HepG2 (cell line): ENCODE measurements around the gene IQGAP3. TPM values are rescaled to one million over a fixed set of nuclear protein-coding genes. Genes with fewer than 3 reads are reported as not detected.

ENCODE experiments used
- ATAC-seq: fragments of 200-7000 bp; cut with Tn5 transposase; 3 replicates; pipeline ENCODE4 v1.9.1; 2020; ENCODE audit warnings: mild to moderate bottlenecking, moderate library complexity
- BruUV-seq: library from RNA; stranded (reverse); fragments of 400-500 nt; replicated peaks from 2 replicates; lab custom pipeline; 2021; lab: Mats Ljungman, UMichigan
- CTCF ChIA-PET: fragments of 300-600 bp; formaldehyde crosslinking; extraction: SDS; loops from one replicate; lab custom pipeline; 2021; ENCODE audit warnings: low total read pairs, inconsistent platforms, low intra/inter-chr PET ratio; lab: Yijun Ruan, JAX
- POLR2A ChIA-PET: fragments of 350-600 bp; sonication (Branson Sonifier 250); formaldehyde crosslinking; loops from one replicate; lab custom pipeline; 2020; ENCODE audit warnings: antibody characterized with exemption, inconsistent platforms; lab: Yijun Ruan, JAX
- DNase-seq: peaks from one replicate; pipeline ENCODE4 v3.0.0-alpha.2; 2015; ENCODE audit warnings: low spot score
- FAIRE-seq: peaks from 3 replicates; lab custom pipeline; 2011; peaks lifted over from hg19 to GRCh38; lab: Jason Lieb, UNC
- H2AFZ ChIP-seq: one replicate; pipeline ENCODE4 v1.6.1; 2011; ENCODE audit warnings: low read length, inconsistent platforms
- H3K27ac ChIP-seq: fragments of 300-600 bp; 3 replicates; pipeline ENCODE4 v1.8.0; 2011; ENCODE audit warnings: mixed run types, mild to moderate bottlenecking, mixed read lengths, low read length, inconsistent platforms; ENCODE audit not compliant: insufficient read depth; ENCODE audit errors: extremely low read length
- H3K27me3 ChIP-seq, 2 experiments: fragments of 200-600 bp in 1 of 2; 2 replicates in 1 of 2; 3 replicates in 1 of 2; pipeline versions ENCODE4 v1.6.0 to v1.8.0; 2011; ENCODE audit warnings: low read length in 2 of 2, mild to moderate bottlenecking in 2 of 2, moderate library complexity in 2 of 2, inconsistent platforms in 1 of 2; ENCODE audit not compliant: insufficient read depth in 2 of 2, control insufficient read depth in 1 of 2
- H3K36me3 ChIP-seq, 2 experiments: fragments of 200-600 bp in 1 of 2; replicated peaks in 1 of 2; 2 replicates in 1 of 2; 3 replicates in 1 of 2; pipeline versions ENCODE4 v1.5.1 to v1.8.0; 2011; ENCODE audit warnings: low read length in 2 of 2, inconsistent platforms in 1 of 2; ENCODE audit not compliant: insufficient read depth in 2 of 2, control insufficient read depth in 1 of 2
- H3K4me1 ChIP-seq: 2 replicates; pipeline ENCODE4 v1.5.1; 2012; ENCODE audit warnings: low read length, inconsistent platforms; ENCODE audit not compliant: insufficient read depth
- H3K4me2 ChIP-seq: 2 replicates; pipeline ENCODE4 v1.6.0; 2011; ENCODE audit warnings: low read depth, low read length, inconsistent platforms
- H3K4me3 ChIP-seq, 3 experiments: fragments of 200-600 bp in 1 of 3; sonication (generic), shearing (Covaris generic) in 1 of 3; replicated peaks in 1 of 3; 2 replicates each; pipeline ENCODE4 v1.5.1; 2011 to 2016; ENCODE audit warnings: low read length in 3 of 3, inconsistent platforms in 2 of 3, low read depth in 2 of 3, mild to moderate bottlenecking in 2 of 3, control low read depth in 1 of 3, mixed read lengths in 1 of 3; ENCODE audit not compliant: insufficient read depth in 1 of 3
- H3K79me2 ChIP-seq: one replicate; pipeline ENCODE4 v1.6.1; 2011; ENCODE audit warnings: low read length, inconsistent platforms; ENCODE audit not compliant: insufficient read depth
- H3K9ac ChIP-seq: 2 replicates; pipeline ENCODE4 v1.6.0; 2011; ENCODE audit warnings: mild to moderate bottlenecking, low read depth, low read length, inconsistent platforms; ENCODE audit not compliant: insufficient read depth
- H3K9me3 ChIP-seq: 2 replicates; pipeline ENCODE4 v1.5.1; 2012; ENCODE audit warnings: mild to moderate bottlenecking, low read length
- H4K20me1 ChIP-seq: 2 replicates; pipeline ENCODE4 v1.6.0; 2011; ENCODE audit warnings: inconsistent platforms, mild to moderate bottlenecking, low read length, moderate library complexity; ENCODE audit not compliant: insufficient read depth
- ATAD3A ChIP-seq: sonication (generic); formaldehyde crosslinking; IDR thresholded peaks from 2 replicates; pipeline ENCODE4 v1.4.0; 2020; ENCODE audit warnings: missing genetic modification reagents
- DR1 ChIP-seq: sonication (generic); formaldehyde crosslinking; IDR thresholded peaks from 2 replicates; pipeline ENCODE4 v1.8.0; 2021; ENCODE audit warnings: mild to moderate bottlenecking, missing genetic modification reagents, inconsistent platforms
- FOXP1 ChIP-seq, 2 experiments: fragments of 450-650 bp in 1 of 2; IDR thresholded peaks; 2 replicates each; pipeline ENCODE4 v1.6.1; 2017 to 2018; ENCODE audit warnings: antibody characterized with exemption in 1 of 2
- HNF4G ChIP-seq, 2 experiments: sonication (generic) in 1 of 2; formaldehyde crosslinking in 1 of 2; IDR thresholded peaks; 2 replicates each; pipeline versions ENCODE4 v1.4.0 to v1.6.1; 2011 to 2020; ENCODE audit warnings: borderline replicate concordance in 2 of 2, low read depth in 2 of 2, mild to moderate bottlenecking in 2 of 2, low read length in 1 of 2, missing genetic modification reagents in 1 of 2, moderate library complexity in 1 of 2
- HNRNPK ChIP-seq: fragments of 200-400 bp; formaldehyde crosslinking; IDR thresholded peaks from 2 replicates; pipeline ENCODE4 v1.6.1; 2018; ENCODE audit warnings: low read length, low read depth, moderate library complexity, mild to moderate bottlenecking; ENCODE audit not compliant: poor library complexity, severe bottlenecking
- HOXA3 ChIP-seq: sonication (generic); formaldehyde crosslinking; IDR thresholded peaks from 2 replicates; pipeline ENCODE4 v1.5.0; 2020; ENCODE audit warnings: missing genetic modification reagents
- KLF13 ChIP-seq: sonication (generic); formaldehyde crosslinking; IDR thresholded peaks from 2 replicates; pipeline ENCODE4 v1.4.0; 2020; ENCODE audit warnings: mild to moderate bottlenecking, missing genetic modification reagents
- MBNL3 ChIP-seq: fragments of 250-450 bp; sonication (Bioruptor Pico); conservative IDR thresholded peaks from 2 replicates; pipeline ENCODE4 v1.8.0; 2022; ENCODE audit warnings: mild to moderate bottlenecking, inconsistent platforms
- PAF1 ChIP-seq: IDR thresholded peaks from 2 replicates; pipeline ENCODE4 v1.6.1; 2016; ENCODE audit warnings: missing genetic modification reagents, missing compliant biosample characterization
- RBAK ChIP-seq: sonication (generic); formaldehyde crosslinking; IDR thresholded peaks from 2 replicates; pipeline ENCODE4 v1.5.1; 2020; ENCODE audit warnings: mild to moderate bottlenecking, missing genetic modification reagents
- SP4 ChIP-seq: sonication (generic); formaldehyde crosslinking; IDR thresholded peaks from 2 replicates; pipeline ENCODE4 v1.8.1; 2023; ENCODE audit warnings: mild to moderate bottlenecking, missing genetic modification reagents
- ZBTB7A ChIP-seq: sonication (generic); formaldehyde crosslinking; IDR thresholded peaks from 2 replicates; pipeline ENCODE4 v1.8.0; 2022; ENCODE audit warnings: mild to moderate bottlenecking, missing genetic modification reagents
- ZFP62 ChIP-seq: sonication (generic); formaldehyde crosslinking; IDR thresholded peaks from 2 replicates; pipeline ENCODE4 v1.4.0; 2020; ENCODE audit warnings: missing genetic modification reagents
- ZNF256 ChIP-seq: sonication (generic); formaldehyde crosslinking; conservative IDR thresholded peaks from 2 replicates; pipeline ENCODE4 v1.4.0; 2020; ENCODE audit warnings: missing genetic modification reagents
- ZNF292 ChIP-seq: sonication (generic); formaldehyde crosslinking; IDR thresholded peaks from 2 replicates; pipeline ENCODE4 v1.8.1; 2022; ENCODE audit warnings: mild to moderate bottlenecking, low read depth, missing genetic modification reagents, borderline replicate concordance
- ZNF367 ChIP-seq: sonication (generic); formaldehyde crosslinking; IDR thresholded peaks from 2 replicates; pipeline ENCODE4 v1.4.0; 2020; ENCODE audit warnings: missing genetic modification reagents, borderline replicate concordance
- ZNF432 ChIP-seq: sonication (generic); formaldehyde crosslinking; IDR thresholded peaks from 2 replicates; pipeline ENCODE4 v1.5.0; 2020; ENCODE audit warnings: missing genetic modification reagents, mild to moderate bottlenecking, borderline replicate concordance
- ZNF841 ChIP-seq: sonication (generic); formaldehyde crosslinking; IDR thresholded peaks from 2 replicates; pipeline ENCODE4 v1.8.1; 2023; ENCODE audit warnings: missing genetic modification reagents, borderline replicate concordance
- WGBS: methylation state at CpG from one replicate; pipeline ENCODE4 v1.1.6; 2017; ENCODE audit warnings: low lambda C conversion rate; 5-methylcytosine and 5-hydroxymethylcytosine counted together
- in situ Hi-C: cut with HindIII; loops from 2 replicates; pipeline ENCODE4 v1.10.0; 2017; ENCODE audit warnings: low pct_unique_long_range_greater_than_20kb; ENCODE audit not compliant: extremely low pct_ligation_motif_present
- intact Hi-C: fragments of 100-400 bp; cut with micrococcal nuclease; formaldehyde crosslinking; loops from one replicate; pipeline ENCODE4 v1.10.0; 2022; ENCODE audit not compliant: unreplicated experiment
- polyA plus RNA-seq, 8 experiments: library from polyadenylated mRNA; depleted of rRNA in 3 of 8; stranded (reverse) in 7 of 8; unstranded in 1 of 8; fragments of >200 nt; fragmentation: Illumina TruSeq in 4 of 8; extraction: Trizol in 4 of 8; gene quantifications; 2 replicates each; pipeline versions ENCODE4 v1.2.1 to v1.2.3, GENCODE V29; 2011 to 2016; ENCODE audit warnings: low read depth in 4 of 8, missing spikeins in 1 of 8, mixed read lengths in 1 of 8; ENCODE audit not compliant: insufficient read depth in 1 of 8
- total RNA-seq, 5 experiments: library from RNA; depleted of rRNA; stranded (reverse); fragments of >200 nt; fragmentation: Illumina TruSeq; extraction: Trizol; gene quantifications; 2 replicates each; pipeline ENCODE4 v1.2.3, GENCODE V29; 2016; ENCODE audit warnings: low read depth in 1 of 5
- TF ChIP-seq, protein P1 (sequence below): sonication (generic); formaldehyde crosslinking; IDR thresholded peaks from 2 replicates; pipeline ENCODE4 v1.4.0; 2020; ENCODE audit warnings: missing genetic modification reagents
- TF ChIP-seq, protein P2 (sequence below): sonication (generic); formaldehyde crosslinking; IDR thresholded peaks from 2 replicates; pipeline ENCODE4 v1.5.0; 2020; ENCODE audit warnings: missing genetic modification reagents, mild to moderate bottlenecking, borderline replicate concordance

IQGAP3 gene
- total and polyA plus RNA-seq, 2 of the 13 experiments (the other 11 are each of a cell fraction or from before 2014, with no cell fraction given): 13.5 to 14.1 TPM

DNA sequence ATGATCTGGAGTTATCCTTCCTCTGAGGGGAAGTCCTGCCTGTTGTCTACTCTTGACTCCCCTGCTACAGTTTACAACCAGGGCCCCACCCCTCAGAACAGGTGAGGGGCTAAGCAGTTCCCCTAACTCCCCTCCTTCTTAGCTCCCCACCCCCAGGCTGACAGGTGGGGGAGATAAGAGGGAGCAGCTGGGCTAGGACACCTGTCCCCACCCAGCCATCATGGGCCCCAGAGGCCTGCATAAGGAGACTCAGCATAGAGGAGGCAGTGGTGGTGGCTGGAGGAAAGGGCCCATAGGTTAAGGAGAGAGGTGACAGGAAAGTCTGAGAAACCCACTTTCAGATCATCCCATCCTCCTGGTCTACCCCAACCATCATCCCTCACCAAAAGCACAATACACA lies 78.6 kb downstream of the IQGAP3 start:
- H3K79me2 ChIP-seq: peaks cover 28% of the 10 kb centered on the region
- no peak overlapping the region for H2AFZ ChIP-seq
- H3K4me1 ChIP-seq: peaks cover 35% of the 10 kb centered on the region
- no peak for TF ChIP-seq FOXP1 (IDR thresholded peaks at IDR 0.05)
- no peak for TF ChIP-seq FOXP1 (CRISPR knock-in tag; IDR thresholded peaks at IDR 0.05)
- no peak for TF ChIP-seq ZNF292 (CRISPR knock-in tag)
- TF ChIP-seq, protein P1, sequence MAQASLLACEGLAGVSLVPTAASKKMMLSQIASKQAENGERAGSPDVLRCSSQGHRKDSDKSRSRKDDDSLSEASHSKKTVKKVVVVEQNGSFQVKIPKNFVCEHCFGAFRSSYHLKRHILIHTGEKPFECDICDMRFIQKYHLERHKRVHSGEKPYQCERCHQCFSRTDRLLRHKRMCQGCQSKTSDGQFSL (CRISPR knock-in tag): no peak
- TF ChIP-seq ZBTB7A (CRISPR knock-in tag): no peak
- TF ChIP-seq, all 625 proteins: peak for 0
- Histone ChIP-seq H3K9ac (no peak overlapping the region), H3K27ac (no peak overlapping the region), H3K27me3 (no peaks in the 10 kb centered on the region), H3K4me2 (no peak overlapping the region), H3K36me3 (peaks cover 2 to 7% of the 10 kb centered on the region in 2 experiments; a peak in 1 of 5 replicates), H3K4me3 (no peak overlapping the region), H3K9me3 (no peaks in the 10 kb centered on the region), H4K20me1 (peaks cover 71% of the 10 kb centered on the region)
- no peak for FAIRE-seq
- in situ Hi-C loops (no loop called here), intact Hi-C loops (no loop called here)
- ChIA-PET CTCF (no interaction called here), POLR2A (no interaction called here)
- ATAC-seq: no peak
- no peak for DNase-seq
- BruUV-seq: no TSS peak

DNA sequence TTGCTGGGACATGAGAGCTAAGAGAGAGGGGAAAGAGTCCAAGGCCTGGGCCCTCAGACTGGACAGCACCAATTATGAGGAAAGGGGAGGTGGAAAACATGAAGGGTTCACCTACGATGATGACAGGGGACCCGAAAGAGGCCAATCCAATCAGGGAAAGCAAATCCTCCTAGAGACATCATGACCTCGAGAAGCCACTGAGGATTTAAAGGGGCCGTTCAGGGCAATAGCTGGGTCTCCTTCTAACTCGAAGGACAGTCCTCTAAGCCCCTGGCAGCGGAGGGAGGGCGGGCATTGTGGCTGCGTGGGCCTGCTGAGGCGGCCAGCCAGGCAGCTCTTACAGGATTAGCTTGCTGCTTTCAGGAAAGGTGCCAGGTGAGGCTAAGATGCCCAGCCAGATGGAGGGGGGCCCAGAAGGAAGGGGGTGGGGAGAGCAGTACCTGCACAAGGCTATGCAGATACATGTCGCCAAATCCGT lies 79.2 kb downstream of the IQGAP3 start:
- intact Hi-C loops: no loop called here
- CTCF ChIA-PET: no interaction called here
- Histone ChIP-seq H3K9me3 (no peaks in the 10 kb centered on the region), H3K9ac (no peak overlapping the region), H3K4me3 (no peak overlapping the region), H3K27ac (no peak overlapping the region), H3K4me2 (no peak overlapping the region), H3K27me3 (no peaks in the 10 kb centered on the region), H3K79me2 (peaks cover 26% of the 10 kb centered on the region), H3K4me1 (peaks cover 30% of the 10 kb centered on the region), H3K36me3 (peaks cover 4 to 7% of the 10 kb centered on the region in 2 experiments; a peak in 2 of 5 replicates), H2AFZ (no peak overlapping the region), H4K20me1 (peaks cover 72% of the 10 kb centered on the region)
- POLR2A ChIA-PET: no interaction called here
- FAIRE-seq (no peak), DNase-seq (no peak), ATAC-seq (no peak)
- WGBS: 91% methylated on average over 11 of the region's 11 CpGs
- no TSS peak for BruUV-seq
- in situ Hi-C loops: no loop called here
- TF ChIP-seq ZNF256: no peak
- TF ChIP-seq PAF1 (CRISPR knock-in tag): no peak
- TF ChIP-seq, protein P2, sequence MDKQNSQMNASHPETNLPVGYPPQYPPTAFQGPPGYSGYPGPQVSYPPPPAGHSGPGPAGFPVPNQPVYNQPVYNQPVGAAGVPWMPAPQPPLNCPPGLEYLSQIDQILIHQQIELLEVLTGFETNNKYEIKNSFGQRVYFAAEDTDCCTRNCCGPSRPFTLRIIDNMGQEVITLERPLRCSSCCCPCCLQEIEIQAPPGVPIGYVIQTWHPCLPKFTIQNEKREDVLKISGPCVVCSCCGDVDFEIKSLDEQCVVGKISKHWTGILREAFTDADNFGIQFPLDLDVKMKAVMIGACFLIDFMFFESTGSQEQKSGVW (CRISPR knock-in tag): no peak
- no peak for TF ChIP-seq ATAD3A (CRISPR knock-in tag)
- no peak for TF ChIP-seq ZNF367 (CRISPR knock-in tag)
- no peak for TF ChIP-seq MBNL3
- TF ChIP-seq HNF4G (IDR thresholded peaks at IDR 0.05; ENCODE audit: borderline replicate concordance, low read depth, low read length): no peak
- no peak for TF ChIP-seq HNF4G (CRISPR knock-in tag; IDR thresholded peaks at IDR 0.05; ENCODE audit: borderline replicate concordance, low read depth)
- no peak for TF ChIP-seq HOXA3 (CRISPR knock-in tag)
- TF ChIP-seq SP4 (CRISPR knock-in tag): no peak
- TF ChIP-seq ZNF432 (CRISPR knock-in tag): no peak
- no peak for TF ChIP-seq HNRNPK
- no peak for TF ChIP-seq RBAK (CRISPR knock-in tag)
- TF ChIP-seq ZNF841 (CRISPR knock-in tag): no peak
- TF ChIP-seq DR1 (CRISPR knock-in tag): no peak
- TF ChIP-seq ZFP62 (CRISPR knock-in tag): no peak
- TF ChIP-seq KLF13 (CRISPR knock-in tag): no peak
